Iris pigment epithelial cell (primary cell): ENCODE data around the gene PRR5L.

ENCODE experiments used
- DNase-seq: peaks from one replicate; pipeline ENCODE4 v3.0.0-alpha.2; 2011; ENCODE audit warnings: low read depth

PRR5L gene, protein sequence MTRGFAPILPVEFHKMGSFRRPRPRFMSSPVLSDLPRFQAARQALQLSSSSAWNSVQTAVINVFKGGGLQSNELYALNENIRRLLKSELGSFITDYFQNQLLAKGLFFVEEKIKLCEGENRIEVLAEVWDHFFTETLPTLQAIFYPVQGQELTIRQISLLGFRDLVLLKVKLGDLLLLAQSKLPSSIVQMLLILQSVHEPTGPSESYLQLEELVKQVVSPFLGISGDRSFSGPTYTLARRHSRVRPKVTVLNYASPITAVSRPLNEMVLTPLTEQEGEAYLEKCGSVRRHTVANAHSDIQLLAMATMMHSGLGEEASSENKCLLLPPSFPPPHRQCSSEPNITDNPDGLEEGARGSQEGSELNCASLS

DNA sequence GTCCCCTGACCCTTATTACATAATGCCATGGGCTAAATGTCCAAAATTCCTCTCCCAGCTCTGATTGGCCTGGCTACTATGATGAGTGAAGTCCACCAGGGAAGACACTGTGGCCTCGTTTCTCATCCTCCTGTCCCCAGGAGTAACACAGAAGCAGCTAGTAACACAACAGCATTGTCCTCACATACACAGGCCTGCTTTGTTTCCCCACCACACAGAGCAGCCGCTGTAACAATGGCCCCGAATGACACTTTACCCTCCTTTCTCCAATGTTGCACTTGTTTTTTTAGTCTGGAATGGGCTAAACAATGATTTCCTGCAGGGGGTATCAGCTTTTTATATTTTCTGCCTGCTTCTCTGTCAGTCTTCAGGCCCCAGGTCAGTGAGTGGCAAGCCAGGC lies at the start of gene PRR5L:
Gene PRR5L, plus strand, starts transcription at position 363 of the 400 bp plus-strand sequence. CDS start 104,834 bp downstream, outside the sequence.
- DNase-seq = no peak

DNA sequence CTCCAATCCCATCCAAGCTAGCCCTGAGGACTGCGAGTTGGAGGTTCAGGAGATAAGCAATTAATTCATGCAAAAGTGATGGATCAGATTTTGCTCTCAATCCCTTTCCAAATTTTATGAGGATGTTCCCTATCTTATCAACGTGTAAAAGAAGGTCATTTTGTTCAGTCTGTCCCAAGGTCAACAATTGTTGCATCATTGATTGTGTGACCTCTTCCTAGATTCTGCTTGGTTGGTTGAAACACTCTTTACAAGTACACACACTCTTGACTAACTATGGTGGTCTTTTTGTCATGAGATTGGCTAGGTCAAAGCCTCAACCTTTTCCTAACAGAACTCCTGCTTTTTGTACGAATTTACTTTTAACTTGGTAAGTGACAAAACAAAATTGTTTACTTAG lies 48.6 kb upstream of the PRR5L start:
- no peak for DNase-seq

DNA sequence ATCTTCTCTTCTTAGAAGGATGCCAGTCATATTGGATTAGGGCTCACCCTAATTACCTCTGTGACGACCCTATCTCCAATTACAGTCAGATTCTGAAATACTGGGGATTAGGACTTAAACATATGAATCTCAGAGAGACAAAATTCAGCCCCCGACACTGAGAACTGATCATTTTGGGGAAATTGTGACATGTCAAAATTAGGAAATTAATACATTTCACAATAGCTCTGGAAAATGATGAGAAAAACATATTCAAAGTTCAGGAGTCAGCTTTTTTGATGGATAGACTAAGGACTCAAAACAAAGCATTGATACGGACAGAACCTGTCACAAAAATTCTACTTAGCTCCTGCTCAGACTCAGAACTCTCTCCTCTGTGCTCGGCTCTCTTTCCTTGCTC lies 47.7 kb upstream of the PRR5L start:
- DNase-seq = no peak

DNA sequence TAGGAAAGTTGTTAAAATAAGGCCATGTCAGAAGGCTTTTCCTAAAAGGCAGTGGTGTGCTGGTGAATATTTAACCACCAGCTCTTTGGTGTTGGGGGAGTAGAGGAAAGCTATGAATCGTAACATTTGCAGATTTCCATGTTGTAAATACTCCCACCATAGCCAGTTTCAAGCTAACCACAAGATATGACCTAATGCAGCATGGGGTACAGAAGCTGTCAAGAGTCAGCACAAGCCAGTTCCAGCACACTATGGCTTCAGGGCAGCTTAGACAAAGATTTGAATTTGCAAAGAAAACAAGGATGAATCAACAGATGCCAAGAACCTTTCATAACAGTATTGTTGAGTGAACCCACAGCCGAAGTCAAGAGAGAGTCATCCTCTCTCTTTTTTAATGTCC lies 46.8 kb upstream of the PRR5L start:
- DNase-seq = peak; percentile 96

DNA sequence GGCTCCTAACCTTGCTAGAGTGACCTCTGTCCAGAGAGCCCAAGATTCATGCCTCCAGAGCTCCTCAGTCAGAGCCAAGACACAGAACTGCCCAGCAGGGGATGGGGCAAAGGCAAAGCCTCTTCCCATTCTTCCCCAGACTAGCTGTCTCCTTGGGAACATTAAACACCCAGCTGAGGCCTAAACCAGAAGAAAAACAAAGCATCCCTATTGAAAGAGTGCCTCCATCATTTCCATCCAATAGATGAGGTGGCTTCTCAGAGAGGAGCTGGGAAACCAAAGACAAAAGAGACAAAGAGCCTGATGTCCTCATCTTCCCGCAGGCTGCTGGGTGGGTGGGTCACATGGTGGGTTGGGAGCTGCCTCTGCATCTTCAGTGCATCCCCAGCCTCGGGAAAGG lies 44.3 kb upstream of the PRR5L start:
- no peak for DNase-seq

DNA sequence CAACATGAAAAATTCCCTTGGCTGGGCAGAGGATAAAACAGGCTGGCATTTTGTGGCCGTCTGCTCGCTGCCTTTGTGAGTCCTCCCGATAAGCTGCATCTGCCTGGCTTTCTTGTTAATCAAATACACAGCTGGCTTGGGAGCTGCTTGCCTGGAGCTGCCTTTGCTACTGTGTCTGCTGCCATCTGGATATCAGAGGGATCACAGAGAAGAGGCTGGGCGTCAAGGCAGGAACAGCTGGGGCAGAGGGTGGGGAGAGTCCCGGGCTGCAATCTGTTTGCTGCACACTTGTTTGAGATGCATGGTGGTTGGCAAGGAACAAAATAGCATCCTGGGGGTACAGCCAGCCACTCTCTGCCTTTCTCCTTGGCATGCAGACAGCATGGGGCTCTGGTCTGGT lies 42.9 kb upstream of the PRR5L start:
- no peak for DNase-seq

DNA sequence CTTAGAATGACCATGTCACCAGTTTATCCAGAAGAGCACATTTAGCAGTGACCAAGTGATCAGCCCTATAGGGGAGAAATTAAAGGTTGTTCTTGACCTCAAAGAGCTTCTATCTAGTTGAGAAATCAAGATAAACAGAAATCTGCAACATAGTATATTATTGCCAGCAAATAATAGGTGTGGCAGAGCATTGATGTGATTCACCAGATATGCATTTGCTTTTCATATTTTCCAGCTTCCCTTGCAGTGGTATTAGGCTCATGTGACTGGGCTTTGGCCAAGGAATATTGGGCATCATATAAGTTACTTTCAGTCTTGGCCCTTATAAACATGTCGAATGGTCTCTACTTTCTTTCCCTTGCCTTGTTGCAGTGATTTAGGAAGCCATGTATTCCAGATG lies 41.4 kb upstream of the PRR5L start:
- peak; percentile 75 for DNase-seq

DNA sequence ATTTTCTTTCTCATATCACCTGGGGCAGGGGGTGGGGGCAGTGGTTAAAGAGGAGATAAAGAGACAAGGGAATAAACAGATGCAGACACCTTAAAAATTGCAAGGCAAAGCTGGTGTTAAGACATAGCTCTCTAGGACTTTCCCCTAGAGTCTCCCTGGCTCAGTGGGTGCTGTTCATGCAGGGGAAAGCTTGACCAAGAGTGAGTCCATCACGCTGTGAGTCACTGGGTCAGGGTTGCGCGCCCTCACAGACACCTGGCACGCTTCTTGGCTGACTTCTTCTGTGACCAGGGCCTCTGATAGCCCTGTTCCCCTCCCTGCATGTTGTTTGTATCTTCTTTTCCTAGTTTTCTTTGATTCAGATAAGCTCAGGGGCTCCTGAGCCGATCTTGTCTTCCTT lies 38.7 kb upstream of the PRR5L start:
- peak; percentile 65 for DNase-seq

DNA sequence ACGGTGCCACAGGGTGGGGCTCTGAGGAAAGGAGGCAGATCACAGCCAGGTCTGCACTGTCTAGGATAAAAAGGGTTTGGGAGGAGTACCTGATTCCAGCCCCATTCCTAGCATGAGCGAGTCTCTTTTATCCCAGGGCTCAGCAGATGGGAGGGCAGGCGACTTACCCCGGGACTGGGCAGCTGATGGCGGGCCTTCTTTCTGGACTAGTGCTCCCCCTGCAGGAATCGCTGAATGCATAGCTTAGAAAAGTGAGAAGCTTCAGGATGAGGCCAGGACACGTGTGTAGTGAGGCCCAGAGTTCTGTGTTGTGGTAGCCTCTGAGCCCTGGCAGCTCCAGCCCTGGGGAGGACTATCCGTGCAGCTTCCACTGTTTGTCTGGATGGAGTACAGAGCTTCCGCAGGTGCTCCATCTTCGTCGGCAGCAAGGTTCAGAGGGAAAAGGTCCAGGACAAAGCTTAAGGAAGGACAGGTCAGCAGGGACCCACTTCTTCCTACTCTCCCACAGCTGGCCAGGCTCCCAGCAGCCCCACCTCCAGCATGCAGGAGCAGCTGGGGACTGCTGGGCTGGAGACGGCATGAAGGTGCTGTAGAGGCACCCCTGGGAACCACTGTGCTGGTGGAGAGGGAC lies 37.2 kb upstream of the PRR5L start:
- DNase-seq = peak; percentile 86

DNA sequence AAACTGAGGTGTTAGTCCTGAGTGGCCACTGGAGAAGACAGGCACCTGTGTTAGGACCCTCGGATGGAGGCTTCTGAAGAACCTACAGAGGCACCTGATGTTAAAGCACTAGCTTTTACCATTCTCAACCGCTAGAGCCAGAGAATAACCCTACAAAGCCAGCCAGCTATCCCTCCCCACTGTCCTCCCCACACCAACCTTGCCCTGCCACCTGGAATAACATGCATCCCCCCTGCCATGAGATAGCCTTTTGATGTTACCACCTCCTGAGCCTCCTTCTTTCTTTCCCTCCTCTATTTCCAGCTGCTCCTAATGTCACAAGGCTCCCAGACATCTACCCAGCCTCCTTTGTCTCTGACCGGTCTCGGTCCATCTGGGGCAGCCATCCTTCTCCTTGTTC lies 35.0 kb upstream of the PRR5L start:
- no peak for DNase-seq

DNA sequence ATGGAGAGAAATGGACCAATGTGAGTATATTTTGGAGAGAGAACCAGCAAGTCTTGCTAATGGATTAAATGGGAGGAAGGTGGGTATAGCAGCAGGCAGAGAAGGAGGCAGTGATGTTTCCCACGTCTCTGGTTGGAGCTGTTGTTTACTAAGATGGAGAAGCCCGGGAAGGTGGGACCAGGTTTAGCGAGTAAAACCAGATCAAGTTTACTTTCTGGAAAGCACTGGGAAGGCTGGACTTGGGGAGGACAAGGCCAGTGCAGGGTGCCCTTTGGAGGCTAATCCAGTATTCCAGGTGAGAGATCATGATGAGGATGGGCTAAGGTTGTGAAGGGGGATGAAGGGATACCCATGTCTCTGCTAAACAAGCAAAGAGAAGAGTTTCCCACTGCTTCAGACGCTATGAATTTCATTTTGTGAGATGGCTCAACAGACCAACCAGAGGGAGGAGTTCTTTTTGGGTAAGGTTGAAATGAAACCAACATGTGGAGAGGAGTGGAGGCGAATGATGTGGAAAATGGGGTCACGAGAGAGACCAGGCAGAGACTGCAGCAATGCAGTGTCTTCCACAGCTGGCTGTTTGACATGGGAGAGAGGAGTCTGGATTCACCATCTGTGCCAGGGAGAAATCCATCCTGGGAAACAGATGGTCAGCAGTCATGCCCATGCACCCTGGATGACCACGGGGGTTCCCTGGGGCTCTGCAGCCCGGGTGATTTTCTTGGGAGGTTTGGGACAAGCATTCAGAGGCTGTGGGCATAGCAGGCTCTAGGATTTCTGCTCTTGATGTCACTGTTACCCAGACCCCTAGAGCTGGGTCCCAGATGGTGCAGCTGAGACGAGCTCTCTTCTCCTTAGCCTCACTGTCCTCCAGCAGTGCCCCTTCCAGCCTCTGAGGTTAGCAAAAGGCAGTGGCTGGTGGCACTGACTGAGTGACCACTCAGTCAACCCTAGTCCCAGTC lies 31.8 kb upstream of the PRR5L start:
- DNase-seq = no peak

DNA sequence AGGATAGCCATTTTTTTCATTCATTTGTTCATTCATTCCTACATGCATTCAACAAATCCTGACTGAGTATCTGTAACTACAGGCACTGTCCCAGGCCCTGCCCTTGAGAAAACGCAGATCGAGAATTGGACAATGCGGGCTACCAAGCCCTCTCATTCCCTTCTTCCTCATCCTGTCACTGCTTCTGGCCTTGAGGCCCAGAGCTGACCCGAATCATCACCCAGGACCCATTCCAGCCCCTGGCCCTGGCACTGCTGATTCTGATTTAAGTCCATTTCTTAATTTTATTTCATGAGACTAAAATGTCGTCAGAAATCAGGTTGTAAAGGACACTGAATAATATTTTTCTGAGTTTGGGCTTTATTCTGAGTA lies 31.1 kb upstream of the PRR5L start:
- DNase-seq = no peak

DNA sequence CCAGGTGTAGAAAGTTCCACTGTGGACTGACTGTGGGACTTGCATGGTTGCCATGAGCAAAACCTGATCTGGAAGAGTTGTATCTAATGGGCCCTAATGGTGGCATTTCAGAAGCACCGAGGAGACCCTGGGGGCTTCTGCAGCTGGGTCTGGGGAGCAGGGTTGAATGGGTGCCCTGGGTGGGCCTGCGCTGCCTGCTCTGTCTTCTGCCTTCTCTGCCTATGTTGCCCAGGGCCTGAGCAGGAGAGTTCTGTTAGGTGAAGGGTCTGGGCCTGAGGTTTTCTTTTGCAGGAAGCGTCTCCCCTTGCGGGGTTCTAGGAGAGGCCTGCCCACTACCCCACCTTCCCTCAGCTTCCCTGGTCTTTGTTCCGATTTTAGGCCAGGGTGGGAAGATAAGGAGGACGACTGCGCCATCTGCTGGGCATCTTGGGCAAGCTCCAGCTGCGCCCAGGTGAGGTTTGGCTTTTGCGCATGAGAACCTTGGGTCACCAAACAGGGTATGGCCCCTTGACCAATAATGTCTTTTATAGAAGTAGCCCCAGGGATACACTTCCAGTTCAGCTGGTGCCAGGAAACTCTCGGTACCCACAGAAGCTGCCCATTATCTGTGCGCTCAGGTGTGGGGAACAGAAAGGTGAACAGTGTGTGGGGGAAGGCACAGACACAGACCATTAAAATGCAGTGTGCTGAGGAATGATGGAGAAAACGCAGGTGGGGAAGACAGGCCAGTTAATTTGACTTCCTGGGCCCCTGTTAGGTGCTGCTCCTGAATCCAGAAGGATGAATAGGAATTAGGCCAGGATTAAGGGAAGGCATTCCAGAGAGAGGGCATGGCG lies 30.1 kb upstream of the PRR5L start:
- DNase-seq = peak; percentile 25

DNA sequence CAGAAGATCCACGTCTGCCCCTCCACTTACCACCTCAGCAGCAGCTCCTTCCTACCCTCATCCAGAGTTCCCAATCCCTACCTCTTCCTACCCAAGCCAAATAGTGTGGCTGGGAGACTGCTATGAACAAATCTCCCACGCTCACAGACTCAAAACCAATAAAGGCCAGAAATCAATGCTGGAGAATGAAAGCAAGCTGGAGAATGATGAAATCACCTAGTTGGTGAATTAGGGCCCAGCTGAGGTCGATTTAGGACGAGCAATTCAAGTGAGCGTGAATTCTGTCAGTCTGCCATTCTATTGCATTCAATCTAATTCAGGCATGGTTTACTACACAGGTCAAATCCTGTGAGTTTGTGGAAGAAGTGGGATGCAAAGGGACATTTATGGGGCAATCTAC lies 29.3 kb upstream of the PRR5L start:
- no peak for DNase-seq

DNA sequence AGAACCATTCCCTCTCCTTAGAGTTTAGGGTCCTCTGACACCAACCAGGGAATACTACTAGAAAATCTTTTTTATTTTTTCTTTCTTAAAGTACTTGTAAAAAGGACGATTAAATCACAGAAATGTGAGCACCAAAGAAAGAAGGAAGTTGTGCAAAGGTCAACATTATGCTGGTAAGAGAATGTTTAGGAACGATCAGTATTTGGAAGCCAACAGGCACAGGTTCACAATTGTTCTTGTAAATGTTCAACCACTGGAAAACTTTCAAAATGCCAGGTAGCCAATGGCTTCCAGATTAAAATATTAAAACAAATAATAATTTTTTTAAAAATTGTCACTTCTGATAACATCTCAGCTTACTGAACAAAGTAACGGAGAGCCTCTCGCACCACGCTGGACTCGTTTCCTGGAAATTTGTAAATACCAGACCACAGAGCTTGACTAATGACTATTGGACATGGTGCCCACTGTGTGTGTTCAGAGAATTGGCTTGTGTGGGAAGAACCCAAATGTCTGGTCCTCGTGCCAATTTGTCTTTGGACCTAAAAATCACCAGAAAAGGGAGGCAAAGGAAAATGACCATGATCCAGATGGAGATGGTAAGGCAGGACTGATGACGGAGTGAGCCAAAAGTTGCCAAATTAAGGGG lies 27.6 kb upstream of the PRR5L start:
- DNase-seq = no peak

DNA sequence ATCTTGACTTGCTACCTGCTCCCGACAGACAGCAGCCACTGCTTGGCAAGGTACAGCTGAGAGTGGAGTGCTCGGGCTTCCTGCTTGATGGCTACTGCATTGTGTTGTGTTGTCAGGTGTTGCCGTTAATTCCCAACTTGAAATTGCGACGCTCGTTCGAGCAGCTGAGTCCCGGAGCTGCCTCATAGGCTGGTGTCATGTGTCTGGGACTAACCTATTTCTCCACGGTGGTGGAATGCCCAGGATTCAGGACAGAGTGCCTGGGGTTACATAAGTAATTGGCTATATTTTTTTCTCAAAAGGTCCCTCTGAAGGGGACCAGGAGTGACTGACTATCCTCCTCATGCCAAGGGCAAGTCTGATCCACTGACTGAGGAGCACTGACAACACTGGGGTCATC lies 25.4 kb upstream of the PRR5L start:
- no peak for DNase-seq

DNA sequence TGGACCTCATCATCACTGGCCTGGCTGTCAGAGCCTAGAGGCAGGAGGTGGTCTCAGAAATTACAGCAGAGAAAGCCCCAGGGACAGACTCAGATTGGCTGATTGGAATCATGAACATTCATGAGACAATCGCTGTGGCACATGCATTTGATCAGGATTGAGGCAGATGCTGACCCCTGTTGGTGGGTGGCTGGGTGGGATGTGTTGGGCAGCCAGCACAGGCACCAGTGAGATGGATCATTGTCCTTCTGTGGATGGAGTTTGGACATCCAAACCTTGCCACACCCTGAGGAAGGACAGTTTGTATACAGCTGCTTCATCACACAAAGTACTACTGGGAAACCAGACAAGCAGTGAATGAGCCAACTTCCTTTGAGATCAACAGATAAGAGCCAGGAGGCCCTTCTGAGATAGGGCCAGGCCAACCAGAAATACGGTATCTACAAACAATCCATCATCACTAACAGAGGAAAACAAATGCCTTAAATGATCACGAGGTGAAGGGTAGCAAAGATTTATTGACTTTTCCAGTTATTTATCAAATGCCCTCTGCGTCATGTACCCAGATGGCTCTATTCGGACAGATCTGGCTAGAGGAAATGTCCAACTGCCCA lies 24.2 kb upstream of the PRR5L start:
- DNase-seq = peak; percentile 44

DNA sequence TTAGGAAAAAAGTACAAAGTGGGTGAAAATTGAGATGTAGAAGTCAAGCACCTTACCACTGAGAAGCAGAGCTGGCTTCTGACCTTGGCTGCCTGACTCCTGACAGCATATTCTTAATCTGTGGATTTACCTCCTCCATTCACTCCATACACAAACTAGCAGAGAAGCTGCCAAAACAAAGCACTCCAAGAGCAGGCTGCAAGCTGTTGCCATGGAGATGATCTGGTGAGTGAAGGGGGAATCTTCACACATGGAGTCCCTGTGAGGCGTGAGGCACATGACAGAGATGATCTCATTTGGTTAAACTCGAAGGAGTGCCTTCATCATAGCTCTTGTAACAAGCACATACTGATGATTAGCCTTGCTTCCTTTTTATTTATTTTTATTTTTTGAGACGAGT lies 23.0 kb upstream of the PRR5L start:
- no peak for DNase-seq

DNA sequence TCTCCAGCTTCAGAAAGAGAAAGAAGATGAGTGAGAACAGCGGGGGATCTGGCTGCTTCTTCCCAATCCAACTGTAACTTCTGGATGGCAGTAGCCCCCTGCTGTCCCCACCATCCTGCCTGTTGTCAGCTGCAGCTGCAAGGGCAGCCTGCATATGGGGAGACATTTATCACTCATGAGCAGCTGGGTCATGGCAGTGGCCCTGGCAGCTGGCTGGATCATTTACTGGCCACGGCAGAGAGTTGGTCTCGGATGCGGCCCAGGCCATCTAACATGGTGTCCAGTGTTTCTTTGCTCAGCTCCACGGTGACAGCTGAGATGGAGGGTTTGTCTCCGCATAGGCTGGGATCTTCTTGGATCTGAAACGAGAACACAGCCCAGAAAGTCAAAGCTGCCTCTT lies 21.7 kb upstream of the PRR5L start:
- DNase-seq = no peak

DNA sequence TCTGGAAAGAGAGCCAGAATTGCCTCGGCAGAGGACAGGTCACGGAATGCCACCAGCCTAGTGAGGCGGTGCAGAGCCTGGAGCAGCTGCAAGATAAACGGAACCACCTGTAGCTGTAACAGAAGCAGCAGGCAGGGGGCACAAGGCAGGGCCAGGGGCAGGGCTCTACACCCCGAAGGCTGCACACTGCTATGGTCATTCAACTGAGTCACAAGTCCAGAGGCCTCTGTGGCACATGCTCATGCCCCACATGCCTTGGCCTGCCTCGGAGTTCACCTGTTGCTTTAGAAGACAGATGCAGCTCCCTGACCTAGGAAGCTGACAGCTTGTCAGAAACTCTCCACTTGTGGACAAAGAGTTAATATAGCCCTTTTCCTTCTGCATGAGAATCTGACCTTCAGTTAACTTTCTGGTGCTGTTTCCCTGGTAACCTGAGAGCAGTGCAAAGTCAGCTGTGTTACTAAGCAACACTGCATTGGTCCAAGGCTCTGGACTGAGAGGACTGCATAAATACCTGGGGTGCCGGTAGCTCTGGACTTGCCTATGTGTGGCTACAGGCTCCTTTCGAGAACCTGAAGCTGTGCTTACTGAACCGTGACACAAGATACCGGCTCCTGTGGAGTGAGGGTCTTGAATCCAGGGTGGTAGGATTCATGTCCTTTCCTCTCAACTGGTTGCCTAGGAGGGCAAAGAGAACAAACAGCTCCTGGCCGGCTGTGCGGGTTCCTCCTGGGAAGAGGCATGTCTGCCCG lies 17.4 kb upstream of the PRR5L start:
- DNase-seq = peak; percentile 68
